Panc1 (cell line): Measurements from ENCODE around the gene IL21R. TPM values are rescaled to one million over a fixed set of nuclear protein-coding genes. Genes with fewer than 3 reads are reported as not detected.
A peak's percentile ranks its signal among the peaks of the same experiment; 100 is the strongest.
"Not testable (repeated sequence)": the region's sequence is repeated elsewhere in the genome, so short reads cannot be mapped to it uniquely, and the experiment has no call there.

ENCODE experiments used
- ATAC-seq: fragments of 200-7000 bp; cut with Tn5 transposase; 2 replicates; pipeline ENCODE4 v1.9.1; 2020; ENCODE audit warnings: mild to moderate bottlenecking, moderate library complexity
- BruUV-seq: library from RNA; stranded (reverse); fragments of 400-500 nt; replicated peaks from 2 replicates; lab custom pipeline; 2021; lab: Mats Ljungman, UMichigan
- CTCF ChIA-PET: fragments of 300-600 bp; sonication (Branson Sonifier 250); formaldehyde crosslinking; loops from one replicate; lab custom pipeline; 2022; ENCODE audit warnings: antibody characterized with exemption; lab: Charles Lee
- POLR2A ChIA-PET: fragments of 300-600 bp; sonication (Branson Sonifier 250); formaldehyde crosslinking; loops from one replicate; lab custom pipeline; 2022; ENCODE audit warnings: antibody characterized with exemption; lab: Charles Lee
- DNase-seq: peaks from one replicate; pipeline ENCODE4 v3.0.0-alpha.2; 2010; ENCODE audit warnings: low read depth, low spot score
- H3K27ac ChIP-seq: 2 replicates; pipeline ENCODE4 v1.5.1; 2011; ENCODE audit warnings: mild to moderate bottlenecking, low read length, inconsistent platforms
- H3K27me3 ChIP-seq: fragments of 200-500 bp; sonication (Bioruptor generic); 2 replicates; pipeline ENCODE4 v1.6.0; 2014; ENCODE audit warnings: low read length, inconsistent platforms; ENCODE audit not compliant: control insufficient read depth, insufficient read depth
- H3K36me3 ChIP-seq: fragments of 200-500 bp; sonication (Bioruptor generic); 2 replicates; pipeline ENCODE4 v1.5.1; 2014; ENCODE audit warnings: inconsistent platforms, mild to moderate bottlenecking, low read length, moderate library complexity; ENCODE audit not compliant: control insufficient read depth, insufficient read depth
- H3K4me1 ChIP-seq: 2 replicates; pipeline ENCODE4 v1.5.1; 2011; ENCODE audit warnings: inconsistent platforms, mild to moderate bottlenecking, low read length, moderate library complexity; ENCODE audit not compliant: control insufficient read depth, insufficient read depth
- H3K4me3 ChIP-seq, 2 experiments: 2 replicates each; pipeline ENCODE4 v1.5.1; 2011 to 2012; ENCODE audit warnings: low read depth in 2 of 2, low read length in 2 of 2, mild to moderate bottlenecking in 2 of 2, inconsistent platforms in 1 of 2, moderate library complexity in 1 of 2
- H3K9me3 ChIP-seq: fragments of 200-500 bp; sonication (Bioruptor generic); 2 replicates; pipeline ENCODE4 v1.5.1; 2014; ENCODE audit warnings: low read depth, mild to moderate bottlenecking, inconsistent platforms, low read length, moderate library complexity; ENCODE audit not compliant: control insufficient read depth, insufficient read depth
- CTCF ChIP-seq: fragments of 450-650 bp; IDR thresholded peaks from 2 replicates; pipeline ENCODE4 v1.5.1; 2017; ENCODE audit warnings: mild to moderate bottlenecking
- POLR2AphosphoS5 ChIP-seq: IDR thresholded peaks from 2 replicates; pipeline ENCODE4 v1.6.1; 2012; ENCODE audit warnings: mild to moderate bottlenecking, low read depth, low read length, moderate library complexity
- REST ChIP-seq, 2 experiments: IDR thresholded peaks; 2 replicates each; pipeline ENCODE4 v1.6.1; 2011 to 2012; ENCODE audit warnings: low read depth in 2 of 2, control low read depth in 1 of 2, low read length in 1 of 2, mild to moderate bottlenecking in 1 of 2, moderate library complexity in 1 of 2; ENCODE audit not compliant: insufficient read depth in 1 of 2
- SIN3A ChIP-seq: IDR thresholded peaks from 2 replicates; pipeline ENCODE4 v1.6.1; 2012; ENCODE audit warnings: low read depth, mild to moderate bottlenecking, low read length, moderate library complexity, borderline replicate concordance; ENCODE audit not compliant: insufficient read depth
- TCF7L2 ChIP-seq: IDR thresholded peaks from 2 replicates; pipeline ENCODE4 v1.6.1; 2011; ENCODE audit warnings: mild to moderate bottlenecking, low read depth, low read length, inconsistent platforms
- in situ Hi-C: cut with HindIII; loops from 2 replicates; pipeline ENCODE4 v1.10.0; 2016; ENCODE audit warnings: low sequenced_read_pairs, low pct_unique_long_range_greater_than_20kb
- intact Hi-C: fragments of 100-400 bp; cut with micrococcal nuclease; formaldehyde crosslinking; loops from one replicate; pipeline ENCODE4 v1.10.0; 2022; ENCODE audit not compliant: unreplicated experiment
- total RNA-seq: library from RNA; stranded (reverse); gene quantifications from one replicate; pipeline ENCODE4 v1.2.1, GENCODE V29; 2021; ENCODE audit not compliant: unreplicated experiment

The IL21R gene
- total RNA-seq, 1 experiment from 2014 or later = 0.10 TPM

GRCh38 chr16:27431773-27432532, 30.0 kb downstream of the IL21R start:
- DNase-seq (no peak), ATAC-seq (peak; percentile 36; the same call in 1 of the 2 replicates)
- H3K27me3 ChIP-seq = no peaks in the 10 kb centered on the region
- H3K4me3 ChIP-seq = no peak overlapping the region
- in situ Hi-C loops (no loop called here), intact Hi-C loops (no loop called here)
- no peaks in the 10 kb centered on the region for H3K36me3 ChIP-seq
- TF ChIP-seq SIN3A = no peak
- TF ChIP-seq TCF7L2 = no peak
- TF ChIP-seq CTCF = no peak
- TF ChIP-seq POLR2AphosphoS5 = no peak
- TF ChIP-seq REST (IDR thresholded peaks at IDR 0.05; ENCODE audit: insufficient read depth in 1 of 2, low read depth in 2 of 2, low read length in 1 of 2) = no peak
- BruUV-seq = no TSS peak
- ChIA-PET POLR2A (no interaction called here), CTCF (no interaction called here)
- no peaks in the 10 kb centered on the region for H3K9me3 ChIP-seq
- H3K4me1 ChIP-seq = no peaks in the 10 kb centered on the region
- H3K27ac ChIP-seq = no peak overlapping the region

GRCh38 chr16:27432558-27432957, 30.6 kb downstream of the IL21R start:
- Histone ChIP-seq H3K27me3 (no peaks in the 10 kb centered on the region), H3K4me3 (no peak overlapping the region), H3K27ac (no peak overlapping the region), H3K36me3 (no peaks in the 10 kb centered on the region), H3K9me3 (no peaks in the 10 kb centered on the region), H3K4me1 (no peaks in the 10 kb centered on the region)
- peak; percentile 37 for ATAC-seq
- ChIA-PET POLR2A (no interaction called here), CTCF (no interaction called here)
- DNase-seq = no peak
- no TSS peak for BruUV-seq
- TF ChIP-seq POLR2AphosphoS5 = no peak
- TF ChIP-seq REST (IDR thresholded peaks at IDR 0.05; ENCODE audit: insufficient read depth in 1 of 2, low read depth in 2 of 2, low read length in 1 of 2) = no peak
- no peak for TF ChIP-seq TCF7L2
- TF ChIP-seq SIN3A = no peak
- TF ChIP-seq CTCF = no peak
- intact Hi-C loops (no loop called here), in situ Hi-C loops (no loop called here)

GRCh38 chr16:27433191-27433590, 31.2 kb downstream of the IL21R start:
- in situ Hi-C loops, BruUV-seq: not testable (repeated sequence)

More at GRCh38 chr16:27433191-27433590, 31.2 kb downstream of the IL21R start:
- intact Hi-C loops, H3K4me1 ChIP-seq, H3K27ac ChIP-seq, H3K9me3 ChIP-seq, H3K4me3 ChIP-seq, H3K27me3 ChIP-seq, ATAC-seq, DNase-seq, CTCF ChIA-PET, H3K36me3 ChIP-seq, POLR2A ChIA-PET: not testable (repeated sequence)
